HCT116 (cell line): ENCODE measurements around the gene CYB5RL. TPM values are rescaled to one million over a fixed set of nuclear protein-coding genes. Genes with fewer than 3 reads are reported as not detected.

Experiments used
- ATAC-seq: fragments of 200-7000 bp; cut with Tn5 transposase; 2 replicates; pipeline ENCODE4 v1.9.1; 2020; ENCODE audit warnings: mild to moderate bottlenecking, moderate library complexity
- BruUV-seq: library from RNA; stranded (reverse); fragments of 400-500 nt; replicated peaks from 2 replicates; lab custom pipeline; 2021; lab: Mats Ljungman, UMichigan
- CTCF ChIA-PET: fragments of 300-600 bp; sonication (Branson Sonifier 250); formaldehyde crosslinking; loops from one replicate; lab custom pipeline; 2021; ENCODE audit warnings: antibody characterized with exemption; lab: Charles Lee
- POLR2A ChIA-PET: fragments of 300-600, 350-600 bp; sonication (Branson Sonifier 250); formaldehyde crosslinking; loops from one replicate; lab custom pipeline; 2021; ENCODE audit warnings: antibody characterized with exemption; lab: Charles Lee
- RAD21 ChIA-PET, 2 experiments: fragments of 300-600 bp; sonication (Branson Sonifier 250); formaldehyde crosslinking; loops; one replicate each; lab custom pipeline; 2023; ENCODE audit warnings: low total read pairs in 2 of 2; ENCODE audit not compliant: uncharacterized antibody in 2 of 2, unreplicated experiment in 2 of 2, low non-redundant PET in 1 of 2; lab: Charles Lee
- DNase-seq: peaks from one replicate; pipeline ENCODE4 v3.0.0-alpha.2; 2010; ENCODE audit warnings: low read depth, low spot score
- H2AFZ ChIP-seq: fragments of 200-600 bp; shearing (Covaris generic), sonication (generic); 2 replicates; pipeline ENCODE4 v1.6.1; 2017; ENCODE audit warnings: low read depth, mixed run types, mixed read lengths, antibody characterized with exemption, low read length; ENCODE audit not compliant: poor library complexity, severe bottlenecking
- H3K27ac ChIP-seq: 2 replicates; pipeline ENCODE4 v1.5.1; 2012; ENCODE audit warnings: low read depth, low read length
- H3K27me3 ChIP-seq: fragments of 200-600 bp; sonication (generic); 2 replicates; pipeline ENCODE4 v1.6.1; 2016; ENCODE audit warnings: mixed run types, low read length, mixed read lengths; ENCODE audit not compliant: insufficient read depth
- H3K36me3 ChIP-seq, 2 experiments: fragments of 200-500 bp in 1 of 2; fragments of 200-600 bp in 1 of 2; sonication (Bioruptor generic) in 1 of 2; sonication (generic) in 1 of 2; 2 replicates each; pipeline versions ENCODE4 v1.5.1 to v1.6.1; 2014 to 2016; ENCODE audit warnings: low read length in 2 of 2, inconsistent platforms in 1 of 2, mixed read lengths in 1 of 2, mixed run types in 1 of 2; ENCODE audit not compliant: insufficient read depth in 2 of 2, control insufficient read depth in 1 of 2
- H3K4me1 ChIP-seq, 2 experiments: fragments of 200-600 bp in 1 of 2; sonication (generic) in 1 of 2; 2 replicates each; pipeline versions ENCODE4 v1.5.1 to v1.6.1; 2012 to 2017; ENCODE audit warnings: low read length in 2 of 2, inconsistent platforms in 1 of 2, mild to moderate bottlenecking in 1 of 2, mixed read lengths in 1 of 2, mixed run types in 1 of 2, moderate library complexity in 1 of 2; ENCODE audit not compliant: insufficient read depth in 2 of 2, control insufficient read depth in 1 of 2
- H3K4me2 ChIP-seq: fragments of 200-600 bp; sonication (generic); 2 replicates; pipeline ENCODE4 v1.6.1; 2017; ENCODE audit warnings: mixed run types, low read length, mixed read lengths
- H3K4me3 ChIP-seq, 2 experiments: fragments of 200-600 bp in 1 of 2; sonication (generic) in 1 of 2; replicated peaks in 1 of 2; 2 replicates each; pipeline ENCODE4 v1.5.1; 2011 to 2016; ENCODE audit warnings: low read length in 2 of 2, control low read depth in 1 of 2, low read depth in 1 of 2, mild to moderate bottlenecking in 1 of 2, mixed read lengths in 1 of 2, mixed run types in 1 of 2
- H3K79me2 ChIP-seq: fragments of 200-600 bp; sonication (generic); 2 replicates; pipeline ENCODE4 v1.6.1; 2017; ENCODE audit warnings: mild to moderate bottlenecking, mixed run types, low read length, moderate library complexity, mixed read lengths; ENCODE audit not compliant: insufficient read depth
- H3K9ac ChIP-seq: fragments of 200-600 bp; sonication (generic); 2 replicates; pipeline ENCODE4 v1.6.1; 2016; ENCODE audit warnings: low read length, mixed read lengths
- H3K9me2 ChIP-seq: fragments of 200-600 bp; sonication (generic), shearing (Covaris generic); 2 replicates; pipeline ENCODE4 v1.6.1; 2017; ENCODE audit warnings: mixed run types, mild to moderate bottlenecking, moderate library complexity; ENCODE audit not compliant: insufficient read depth
- H3K9me3 ChIP-seq, 2 experiments: fragments of 200-500 bp in 1 of 2; fragments of 200-600 bp in 1 of 2; sonication (Bioruptor generic) in 1 of 2; sonication (generic) in 1 of 2; 2 replicates each; pipeline ENCODE4 v1.6.1; 2014 to 2017; ENCODE audit warnings: low read length in 2 of 2, mixed read lengths in 2 of 2, inconsistent platforms in 1 of 2, low read depth in 1 of 2, mild to moderate bottlenecking in 1 of 2, mixed run types in 1 of 2, moderate library complexity in 1 of 2; ENCODE audit not compliant: control insufficient read depth in 1 of 2, insufficient read depth in 1 of 2
- H4K20me1 ChIP-seq: fragments of 200-600 bp; sonication (generic), shearing (Covaris generic); 2 replicates; pipeline ENCODE4 v1.6.1; 2017; ENCODE audit warnings: mixed run types, mild to moderate bottlenecking, moderate library complexity; ENCODE audit not compliant: insufficient read depth
- CBX3 ChIP-seq: IDR thresholded peaks from 2 replicates; pipeline ENCODE4 v1.6.1; 2012; ENCODE audit warnings: low read depth
- EGR1 ChIP-seq: IDR thresholded peaks from 2 replicates; pipeline ENCODE4 v1.6.1; 2012; ENCODE audit warnings: low read depth
- EZH2 ChIP-seq: fragments of 200-600 bp; sonication (generic); IDR thresholded peaks from 2 replicates; pipeline ENCODE4 v1.6.1; 2017; ENCODE audit warnings: antibody characterized with exemption, mixed run types
- JUND ChIP-seq: IDR thresholded peaks from 2 replicates; pipeline ENCODE4 v1.6.1; 2012
- POLR2AphosphoS5 ChIP-seq: IDR thresholded peaks from 2 replicates; pipeline ENCODE4 v1.6.1; 2011; ENCODE audit warnings: mild to moderate bottlenecking, low read depth, low read length, moderate library complexity
- REST ChIP-seq: IDR thresholded peaks from 2 replicates; pipeline ENCODE4 v1.6.1; 2012; ENCODE audit warnings: low read depth
- SIN3A ChIP-seq: IDR thresholded peaks from 2 replicates; pipeline ENCODE4 v1.6.1; 2012; ENCODE audit warnings: low read depth
- SP1 ChIP-seq: IDR thresholded peaks from 2 replicates; pipeline ENCODE4 v1.6.1; 2012; ENCODE audit warnings: low read depth
- SRF ChIP-seq: IDR thresholded peaks from 2 replicates; pipeline ENCODE4 v1.6.1; 2012; ENCODE audit warnings: low read depth
- ZNF274 ChIP-seq: fragments of 200-500 bp; sonication (Bioruptor generic); IDR thresholded peaks from 2 replicates; pipeline ENCODE4 v1.6.1; 2014; ENCODE audit warnings: mild to moderate bottlenecking, low read depth, low read length, inconsistent platforms
- intact Hi-C: fragments of 100-400 bp; cut with micrococcal nuclease; formaldehyde crosslinking; loops from 2 replicates; pipeline ENCODE4 v1.10.0; 2022
- total RNA-seq: library from RNA; stranded (reverse); gene quantifications from one replicate; pipeline ENCODE4 v1.2.1, GENCODE V29; 2021; ENCODE audit not compliant: unreplicated experiment

CYB5RL gene
- total RNA-seq, 1 experiment from 2014 or later = 11.7 TPM

- TF ChIP-seq REST = no peak
- TF ChIP-seq CBX3 = no peak
- no peak for TF ChIP-seq SP1
- TF ChIP-seq JUND = no peak
- no peak for TF ChIP-seq SIN3A
- TF ChIP-seq ZNF274 = no peak
- intact Hi-C loops = no loop called here
- ATAC-seq = no peak
- no peaks in the 10 kb centered on the region for H4K20me1 ChIP-seq
- CTCF ChIA-PET = no interaction called here
- no peaks in the 10 kb centered on the region for H3K27me3 ChIP-seq
- POLR2A ChIA-PET = no interaction called here
- H3K4me3 ChIP-seq = no peak overlapping the region
- peak overlapping the region; percentile 19 for H3K4me2 ChIP-seq
- no peak overlapping the region for H2AFZ ChIP-seq
- H3K36me3 ChIP-seq = no peaks in the 10 kb centered on the region
- no peak for DNase-seq
- peaks cover 26 to 48% of the 10 kb centered on the region in 2 experiments for H3K4me1 ChIP-seq
- no peaks in the 10 kb centered on the region for H3K79me2 ChIP-seq
- BruUV-seq = no TSS peak
- H3K9me2 ChIP-seq = no peaks in the 10 kb centered on the region
- no peak overlapping the region for H3K27ac ChIP-seq
- RAD21 ChIA-PET = no interaction called here
- H3K9me3 ChIP-seq = no peaks in the 10 kb centered on the region
- H3K9ac ChIP-seq = peak overlapping the region; percentile 26
These were observed 49.1 kb upstream of the CYB5RL start for GRCh38 chr1:54248966-54249365.

GRCh38 chr1:54247863-54248515, 48.2 kb upstream of the CYB5RL start:
- no peaks in the 10 kb centered on the region for H3K9me3 ChIP-seq
- TF ChIP-seq EZH2 (no peak), SP1 (no peak), POLR2AphosphoS5 (no peak), EGR1 (no peak), SRF (no peak), CBX3 (no peak)
- no peaks in the 10 kb centered on the region for H3K27me3 ChIP-seq
- no peaks in the 10 kb centered on the region for H3K79me2 ChIP-seq
- ChIA-PET RAD21 (no interaction called here), CTCF (no interaction called here), POLR2A (no interaction called here)
- no peaks in the 10 kb centered on the region for H4K20me1 ChIP-seq
- no peak overlapping the region for H3K27ac ChIP-seq
- intact Hi-C loops = no loop called here
- H3K4me2 ChIP-seq = no peak overlapping the region
- H2AFZ ChIP-seq = no peak overlapping the region
- BruUV-seq = no TSS peak
- DNase-seq (no peak), ATAC-seq (no peak)
- no peaks in the 10 kb centered on the region for H3K9me2 ChIP-seq
- no peaks in the 10 kb centered on the region for H3K36me3 ChIP-seq
- no peak overlapping the region for H3K4me3 ChIP-seq
- 0 out of 2 replicates have a peak overlapping the region, but pooled peaks have one; percentile 26 for H3K9ac ChIP-seq
- peaks cover 19 to 38% of the 10 kb centered on the region in 2 experiments for H3K4me1 ChIP-seq
